Bronchus fibroblast of lung (primary cell): ENCODE results near the gene MCUR1. TPM values are rescaled to one million over a fixed set of nuclear protein-coding genes. Genes with fewer than 3 reads are reported as not detected.

ENCODE experiments used
- total RNA-seq: library from RNA; depleted of rRNA; stranded (reverse); fragments of >200 nt; gene quantifications from 2 replicates; pipeline ENCODE4 v1.2.3, GENCODE V29; 2015

The MCUR1 gene, protein sequence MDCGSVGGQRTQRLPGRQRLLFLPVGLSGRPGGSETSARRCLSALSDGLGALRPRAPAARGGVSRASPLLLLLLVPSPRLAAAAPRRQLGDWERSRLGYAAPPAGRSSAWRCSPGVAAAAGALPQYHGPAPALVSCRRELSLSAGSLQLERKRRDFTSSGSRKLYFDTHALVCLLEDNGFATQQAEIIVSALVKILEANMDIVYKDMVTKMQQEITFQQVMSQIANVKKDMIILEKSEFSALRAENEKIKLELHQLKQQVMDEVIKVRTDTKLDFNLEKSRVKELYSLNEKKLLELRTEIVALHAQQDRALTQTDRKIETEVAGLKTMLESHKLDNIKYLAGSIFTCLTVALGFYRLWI
- 8.2 and 9.6 TPM in 2 replicates for total RNA-seq

DNA sequence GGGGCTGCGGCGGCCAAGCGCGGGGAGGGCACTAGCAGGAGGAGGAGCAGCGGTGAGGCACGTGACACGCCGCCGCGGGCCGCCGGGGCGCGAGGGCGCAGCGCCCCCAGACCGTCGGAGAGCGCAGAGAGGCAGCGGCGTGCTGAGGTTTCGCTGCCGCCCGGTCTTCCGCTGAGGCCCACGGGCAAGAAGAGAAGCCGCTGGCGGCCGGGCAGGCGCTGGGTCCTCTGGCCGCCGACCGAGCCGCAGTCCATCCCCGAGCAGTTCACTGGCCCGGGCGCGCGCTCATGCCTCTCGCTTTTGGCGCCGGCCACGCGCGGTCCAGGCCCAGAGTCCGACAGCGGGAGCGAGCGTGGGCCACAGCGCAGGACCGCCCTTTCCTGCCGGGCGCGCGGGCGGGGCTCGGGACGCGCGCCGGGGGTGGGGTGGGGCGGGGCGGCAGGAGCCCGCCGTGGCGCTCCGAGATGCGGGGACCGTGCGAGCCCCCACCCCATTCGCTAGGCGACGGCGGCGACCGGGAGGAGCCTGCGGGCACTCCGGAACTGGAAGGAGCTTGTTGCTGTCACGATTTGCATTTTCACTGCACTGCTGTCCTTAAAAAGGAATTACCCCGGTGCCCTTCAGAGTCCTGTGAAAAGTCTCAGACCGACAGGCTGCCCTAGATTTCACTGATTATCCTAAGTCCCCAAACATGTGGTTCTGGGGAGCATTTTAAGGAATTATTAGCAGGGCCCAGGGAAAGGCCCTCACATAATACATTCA, at the start of gene MCUR1:
Gene MCUR1, minus strand, starts transcription at position 382 of the 762 bp plus-strand sequence. Its CDS starts 128 bp downstream, at position 254.

Other genes with a start within 250 kb of the MCUR1 start
- gene SIRT5, start 240.0 kb downstream of the MCUR1 start, total RNA-seq = 5.1 and 5.5 TPM in 2 replicates
- gene NOL7, start 199.2 kb downstream of the MCUR1 start, total RNA-seq = 65.1 and 111 TPM in 2 replicates
- gene RANBP9, start 102.7 kb downstream of the MCUR1 start, total RNA-seq = 14.6 and 16.6 TPM in 2 replicates
- gene RNF182, start 110.4 kb upstream of the MCUR1 start, total RNA-seq = 3.0 and 3.9 TPM in 2 replicates